Muscle of arm (tissue), 12 donors: ENCODE measurements around the gene ZNF829. TPM values are rescaled to one million over a fixed set of nuclear protein-coding genes. Genes with fewer than 3 reads are reported as not detected.

Experiments used
- polyA plus RNA-seq, 12 donors: library from polyadenylated mRNA; unstranded; fragments of 120-200 nt; gene quantifications; one replicate each; pipeline ENCODE4 v1.2.1, GENCODE V29; 2013; ENCODE audit not compliant: insufficient read length in 12 of 12

Gene ZNF829
- polyA plus RNA-seq, 12 donors, result 4.0 to 6.9 (median 4.7) TPM; not detected in 1

Other genes with a start within 250 kb of the ZNF829 start
- gene ZNF461, start 249.5 kb downstream of the ZNF829 start, polyA plus RNA-seq, result 10 to 100 TPM in 5 of 12 donors, 1 to 10 TPM in 6, not detected in 1; 5.5 to 16.2 (median 9.3) TPM
- gene ZNF567, start 228.7 kb downstream of the ZNF829 start, polyA plus RNA-seq, result 10 to 100 TPM in 2 of 12 donors, 1 to 10 TPM in 8, not detected in 2; 6.4 to 11.3 (median 8.9) TPM
- 1 to 10 TPM in 11 of 12 donors, not detected in 1; 1.0 to 2.7 (median 1.7) TPM for gene ZNF850, start 143.5 kb downstream of the ZNF829 start, polyA plus RNA-seq
- 10 to 100 TPM in 1 of 12 donors, 1 to 10 TPM in 9, not detected in 2; 6.0 to 10.1 (median 8.0) TPM for gene ZNF790, start 77.9 kb downstream of the ZNF829 start, polyA plus RNA-seq
- gene ZNF345, start 65.4 kb downstream of the ZNF829 start, polyA plus RNA-seq, result 10 to 100 TPM in 3 of 12 donors, 1 to 10 TPM in 8, not detected in 1; 5.4 to 27.9 (median 8.9) TPM
- gene ZNF568, start within 50 bp of the ZNF829 start, polyA plus RNA-seq, result 10 to 100 TPM in 11 of 12 donors, not detected in 1; 23.1 to 56.4 (median 43.1) TPM
- 10 to 100 TPM in 11 of 12 donors, not detected in 1; 10.2 to 16.8 (median 14.3) TPM for gene ZNF420, start 162.1 kb upstream of the ZNF829 start, polyA plus RNA-seq